ENCODE data around the gene PABPN1L. TPM values are rescaled to one million over a fixed set of nuclear protein-coding genes. Genes with fewer than 3 reads are reported as not detected.
A peak's percentile ranks its signal among the peaks of the same experiment; 100 is the strongest.

PABPN1L gene
- total and polyA plus RNA-seq, 3 donors from 2014 or later = 0.34 to 0.93 TPM; not detected in 1

DNA sequence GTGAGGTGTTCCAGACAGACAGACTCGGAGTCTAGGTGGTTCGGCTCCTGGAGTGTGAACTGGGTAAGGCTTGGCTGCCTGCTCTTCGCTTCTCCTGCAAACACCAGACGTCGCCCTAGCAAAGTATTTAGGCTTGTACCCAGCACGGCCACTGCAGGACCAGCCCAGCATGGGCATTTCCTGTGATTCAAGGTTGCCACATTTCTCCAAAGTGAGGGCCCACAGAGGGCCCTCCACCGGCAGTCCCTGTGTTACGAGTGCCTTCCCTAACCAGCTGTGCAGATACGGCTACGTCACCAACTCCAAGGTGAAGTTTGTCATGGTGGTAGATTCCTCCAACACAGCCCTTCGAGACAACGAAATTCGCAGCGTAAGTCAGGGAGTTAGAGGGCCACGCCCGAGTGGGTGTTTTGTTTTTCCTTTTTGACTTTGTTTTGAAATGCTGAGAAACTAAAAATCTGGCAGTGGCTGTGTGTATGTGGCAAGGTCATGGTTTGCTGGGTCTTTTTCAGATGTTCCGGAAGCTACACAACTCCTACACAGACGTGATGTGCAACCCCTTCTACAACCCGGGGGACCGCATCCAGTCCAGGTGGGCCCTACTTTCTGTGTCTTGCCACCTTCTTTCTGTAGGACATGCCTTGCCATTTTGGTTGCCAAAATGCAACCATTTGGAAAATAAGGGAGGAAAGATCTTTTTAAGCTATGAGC, 6.9 kb downstream of the PABPN1L start:
- no peak for TF ChIP-seq POLR2A (IDR thresholded peaks at IDR 0.05)
- TF ChIP-seq, protein P1, sequence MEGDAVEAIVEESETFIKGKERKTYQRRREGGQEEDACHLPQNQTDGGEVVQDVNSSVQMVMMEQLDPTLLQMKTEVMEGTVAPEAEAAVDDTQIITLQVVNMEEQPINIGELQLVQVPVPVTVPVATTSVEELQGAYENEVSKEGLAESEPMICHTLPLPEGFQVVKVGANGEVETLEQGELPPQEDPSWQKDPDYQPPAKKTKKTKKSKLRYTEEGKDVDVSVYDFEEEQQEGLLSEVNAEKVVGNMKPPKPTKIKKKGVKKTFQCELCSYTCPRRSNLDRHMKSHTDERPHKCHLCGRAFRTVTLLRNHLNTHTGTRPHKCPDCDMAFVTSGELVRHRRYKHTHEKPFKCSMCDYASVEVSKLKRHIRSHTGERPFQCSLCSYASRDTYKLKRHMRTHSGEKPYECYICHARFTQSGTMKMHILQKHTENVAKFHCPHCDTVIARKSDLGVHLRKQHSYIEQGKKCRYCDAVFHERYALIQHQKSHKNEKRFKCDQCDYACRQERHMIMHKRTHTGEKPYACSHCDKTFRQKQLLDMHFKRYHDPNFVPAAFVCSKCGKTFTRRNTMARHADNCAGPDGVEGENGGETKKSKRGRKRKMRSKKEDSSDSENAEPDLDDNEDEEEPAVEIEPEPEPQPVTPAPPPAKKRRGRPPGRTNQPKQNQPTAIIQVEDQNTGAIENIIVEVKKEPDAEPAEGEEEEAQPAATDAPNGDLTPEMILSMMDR (IDR thresholded peaks at IDR 0.05) = no peak
- Histone ChIP-seq H3K4me3 (no peak overlapping the region), H3K27ac (no peak overlapping the region), H3K27me3 (no peaks in the 10 kb centered on the region), H3K4me1 (peaks cover 23% of the 10 kb centered on the region), H3K36me3 (ENCODE audit: low read depth, missing control alignments) (no peaks in the 10 kb centered on the region), H3K9me3 (no peaks in the 10 kb centered on the region)
- no peak for DNase-seq
- 96% methylated on average over 20 of the region's 20 CpGs for WGBS, 2 donors
- intact Hi-C loops (cut with DNase I; ENCODE audit: low total_unique reads) = no loop called here

DNA sequence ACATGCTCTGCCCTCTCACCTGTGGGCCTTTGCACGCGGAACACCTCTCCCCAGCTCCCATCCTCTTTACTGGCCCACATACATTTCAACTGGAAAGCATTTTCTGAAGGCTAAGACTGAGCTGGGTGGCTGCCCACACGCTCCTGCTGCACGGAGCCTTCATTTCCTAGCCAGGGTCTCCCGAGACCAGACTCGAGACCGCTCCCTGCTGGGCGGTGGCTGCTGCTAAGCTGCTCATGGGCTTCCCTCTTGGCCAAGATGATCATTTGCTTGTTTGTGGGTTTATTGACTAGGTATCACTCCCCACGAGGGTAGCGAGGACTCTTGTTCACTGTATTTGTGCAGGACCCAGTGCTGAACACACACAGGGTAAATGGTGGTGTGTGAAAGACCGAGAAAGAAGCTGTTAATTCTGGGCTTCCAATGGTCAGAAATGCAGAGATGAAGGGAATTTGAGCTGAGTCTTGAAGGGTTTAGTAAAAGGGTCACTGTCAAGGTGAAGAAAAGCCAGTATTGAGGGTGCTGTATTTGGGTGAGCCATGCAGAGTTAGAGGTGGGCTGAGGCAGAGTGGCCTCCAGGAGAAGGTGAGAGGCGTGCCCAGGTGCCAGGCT, 8.6 kb downstream of the PABPN1L start:
- Histone ChIP-seq H3K4me3 (peak overlapping the region; percentile 84 to 92), H3K27me3 (no peaks in the 10 kb centered on the region), H3K27ac (peak overlapping the region; percentile 83 to 88), H3K36me3 (ENCODE audit: low read depth, missing control alignments) (no peaks in the 10 kb centered on the region), H3K4me1 (peaks cover 37% of the 10 kb centered on the region), H3K9me3 (no peaks in the 10 kb centered on the region)
- intact Hi-C loops (cut with DNase I; ENCODE audit: low total_unique reads) = no loop called here
- peak; percentile 90 for DNase-seq
- TF ChIP-seq, protein P1 (IDR thresholded peaks at IDR 0.05) = peak; percentile 12 to 66 (median 65)
- no peak for TF ChIP-seq POLR2A (IDR thresholded peaks at IDR 0.05)
- WGBS, 2 donors = 12 to 14% methylated on average over 12 of the region's 12 CpGs

DNA sequence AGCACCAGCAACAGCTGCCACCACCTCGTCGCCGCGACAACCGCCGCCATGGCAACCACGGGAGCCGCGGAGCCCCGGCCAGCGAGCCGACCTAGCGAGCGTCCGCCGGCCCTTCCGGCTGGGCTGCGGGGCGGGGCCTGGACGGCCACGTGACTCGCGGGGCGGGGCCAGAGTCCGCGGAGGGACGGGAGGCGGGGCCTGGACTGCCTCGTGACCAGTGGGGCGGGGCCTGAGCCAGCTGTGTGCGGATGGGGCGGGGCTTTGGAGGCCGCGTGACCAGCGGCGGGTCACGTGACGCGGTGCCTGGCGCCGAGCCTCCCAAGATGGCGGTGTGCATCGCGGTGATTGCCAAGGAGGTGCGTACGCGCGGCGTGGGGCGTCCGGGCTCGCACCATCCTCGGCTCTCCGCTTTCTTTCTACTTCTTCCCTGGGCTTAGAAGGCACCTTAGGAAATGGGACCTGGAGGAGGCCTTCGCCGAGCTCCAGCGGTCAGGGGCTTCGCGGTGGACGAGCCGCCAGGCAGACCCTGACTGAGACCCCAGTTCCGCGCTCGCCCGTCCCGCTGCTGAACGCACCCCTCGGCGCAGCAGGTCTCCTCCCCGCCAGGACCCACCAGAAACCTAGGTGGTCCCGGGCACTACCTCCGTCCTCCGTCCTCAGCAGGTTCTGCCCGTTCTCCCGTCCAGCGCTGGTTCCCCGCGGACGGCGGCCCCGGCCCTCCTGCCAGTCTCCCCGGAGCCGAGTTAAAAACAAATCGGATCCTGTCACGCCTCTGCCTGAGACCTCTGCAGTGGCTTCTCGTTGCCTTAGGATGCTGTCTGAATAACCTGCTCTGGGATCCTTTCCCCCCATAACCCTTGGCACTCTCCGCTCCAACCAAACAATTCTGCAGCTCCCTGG, 9.4 kb downstream of the PABPN1L start, which contains the start of the genes GALNS and TRAPPC2L:
GALNS (minus strand) TSS at position 120 of the 900 bp plus-strand sequence; CDS start at position 50, 70 bp downstream.
TRAPPC2L (plus strand) TSS at position 300 of the 900 bp plus-strand sequence; CDS start at position 324, 24 bp downstream.
- Histone ChIP-seq H3K4me3 (peak within 1 kb of the TSS; percentile 84 to 92), H3K27ac (peak within 1 kb of the TSS; percentile 83 to 88), H3K4me1 (peaks cover 37% of the 10 kb centered on the region), H3K36me3 (ENCODE audit: low read depth, missing control alignments) (no peaks in the 10 kb centered on the region), H3K9me3 (no peaks in the 10 kb centered on the region), H3K27me3 (no peaks in the 10 kb centered on the region)
- peak; percentile 100 for DNase-seq
- WGBS, 2 donors = 0 to 1% methylated on average over 14 to 70 of the region's 87 CpGs
- intact Hi-C loops (cut with DNase I; ENCODE audit: low total_unique reads) = no loop called here
- TF ChIP-seq, protein P1 (IDR thresholded peaks at IDR 0.05) = peak in 1 of 3 experiments; percentile 18
- peak; percentile 31 for TF ChIP-seq POLR2A (IDR thresholded peaks at IDR 0.05)

DNA sequence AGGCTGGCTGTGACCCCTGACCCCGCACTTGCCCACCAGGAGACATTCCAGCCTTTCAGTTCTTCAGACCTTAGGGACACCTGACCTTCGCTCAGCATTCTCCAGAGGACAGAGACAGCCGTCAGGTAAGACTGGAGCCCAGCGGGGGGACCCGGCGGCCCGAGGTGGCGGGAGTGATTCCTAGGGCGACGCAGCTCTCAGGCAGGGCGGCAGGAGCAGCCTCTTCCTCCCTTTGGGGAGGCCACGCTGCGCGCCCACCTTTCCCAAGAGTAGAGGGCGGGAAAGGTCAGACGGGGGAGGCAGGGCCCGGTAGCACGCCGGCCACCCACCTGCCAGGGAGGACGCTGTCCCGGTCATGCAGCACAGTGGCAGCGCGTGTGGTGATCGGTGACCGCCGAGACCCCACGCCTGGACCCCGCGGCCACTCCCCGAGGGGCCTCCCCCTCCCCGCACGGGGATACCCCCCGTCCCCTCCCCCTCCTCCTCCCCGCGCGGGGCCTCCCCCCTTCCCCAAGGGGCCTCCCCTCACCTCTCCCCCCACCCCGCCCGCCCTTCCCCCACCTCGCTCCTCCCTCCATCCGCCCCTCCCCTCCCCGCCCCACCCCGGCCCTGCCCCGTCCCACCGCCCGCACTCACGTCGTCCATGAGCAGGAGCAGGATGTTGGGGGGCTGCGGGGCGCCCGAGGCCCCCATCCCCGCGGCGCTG, 10.2 kb downstream of the PABPN1L start:
- Histone ChIP-seq H3K9me3 (no peaks in the 10 kb centered on the region), H3K27ac (peak overlapping the region; percentile 64 to 69), H3K27me3 (no peaks in the 10 kb centered on the region), H3K36me3 (ENCODE audit: low read depth, missing control alignments) (no peaks in the 10 kb centered on the region), H3K4me3 (peak overlapping the region; percentile 84 to 92), H3K4me1 (peaks cover 37% of the 10 kb centered on the region)
- WGBS, 2 donors = 10% methylated on average over 23 to 31 of the region's 53 CpGs
- intact Hi-C loops (cut with DNase I; ENCODE audit: low total_unique reads) = no loop called here
- DNase-seq = no peak
- TF ChIP-seq, protein P1 (IDR thresholded peaks at IDR 0.05) = no peak
- TF ChIP-seq POLR2A (IDR thresholded peaks at IDR 0.05) = no peak

Measured in testis (tissue), 3 donors.